Prostate gland (tissue), 2 donors: Measurements from ENCODE around the gene SARNP.

Experiments
- CTCF ChIP-seq, 4 experiments: fragments of 200-600 bp in 2 of 4; fragments of 450-650 bp in 2 of 4; sonication (generic) in 2 of 4; IDR thresholded peaks; 1 replicate in 3 of 4; 2 replicates in 1 of 4; pipeline ENCODE4 v1.5.1; 2016 to 2019; ENCODE audit warnings: antibody characterized with exemption in 4 of 4, mild to moderate bottlenecking in 2 of 4, moderate library complexity in 2 of 4
- POLR2A ChIP-seq: fragments of 450-650 bp; IDR thresholded peaks from one replicate; pipeline ENCODE4 v1.6.1; 2016; ENCODE audit warnings: antibody characterized with exemption, mild to moderate bottlenecking

- no peak for TF ChIP-seq CTCF (IDR thresholded peaks at IDR 0.05)
- no peak for TF ChIP-seq POLR2A
Measured at GRCh38 chr12:55850893-55851292, 33.4 kb upstream of the SARNP start.
